H1 (cell line): ENCODE data around the gene TSKS. TPM values are rescaled to one million over a fixed set of nuclear protein-coding genes. Genes with fewer than 3 reads are reported as not detected.

ENCODE experiments used
- CTBP2 ChIP-seq: IDR thresholded peaks from 2 replicates; pipeline ENCODE4 v1.7.0; 2011; ENCODE audit warnings: borderline replicate concordance, mild to moderate bottlenecking, moderate library complexity, mixed read lengths, low read length; ENCODE audit not compliant: insufficient read depth, insufficient read length
- KDM4A ChIP-seq: IDR thresholded peaks from one replicate; pipeline ENCODE4 v1.7.1; 2012; ENCODE audit warnings: low read depth, mild to moderate bottlenecking, moderate library complexity, low read length, inconsistent platforms; ENCODE audit not compliant: severe bottlenecking
- polyA plus RNA-seq, 7 experiments: library from polyadenylated mRNA; depleted of rRNA in 3 of 7; stranded (reverse) in 5 of 7; unstranded in 2 of 7; fragments of >200 nt in 5 of 7; fragments of 200-250 nt in 2 of 7; gene quantifications; 1 replicate in 5 of 7; 2 replicates in 1 of 7; 4 replicates in 1 of 7; pipeline versions ENCODE4 v1.2.1 to v1.2.3, GENCODE V29; 2011 to 2013; ENCODE audit warnings: missing spikeins in 2 of 7, mixed read lengths in 2 of 7
- total RNA-seq: library from RNA; stranded (reverse); fragmentation: NEBNext Ultra II Directional; extraction: Animal tissue kit (Norgen Biotek cat#: 25700); gene quantifications from 2 replicates; pipeline ENCODE4 v1.2.1, GENCODE V29; 2021

Gene TSKS
- total and polyA plus RNA-seq, 2 of the 8 experiments (the other 6 are each of a cell fraction or from before 2014, with no cell fraction given) = 0.21 TPM; not detected in 1

- TF ChIP-seq KDM4A (no peak), CTBP2 (no peak)
These were observed 9.8 kb upstream of the TSKS start (continued) for GRCh38 chr19:49772850-49773432.
